Measurements from ENCODE around the gene JUN. TPM values are rescaled to one million over a fixed set of nuclear protein-coding genes. Genes with fewer than 3 reads are reported as not detected.

The JUN gene
- total RNA-seq, 2 donors from 2014 or later: 15.1 to 16.3 TPM

- Histone ChIP-seq H3K27me3 (ENCODE audit: control insufficient read depth, insufficient read depth, low read length, poor library complexity, severe bottlenecking) (no peaks in the 10 kb centered on the region), H3K4me3 (ENCODE audit: low read length) (no peak overlapping the region), H3K36me3 (ENCODE audit: control insufficient read depth, insufficient read depth, low read length) (no peaks in the 10 kb centered on the region), H3K4me1 (ENCODE audit: control insufficient read depth, insufficient read depth, low read length) (peaks cover 4% of the 10 kb centered on the region), H3K9ac (ENCODE audit: extremely low read depth, low read length, poor library complexity, severe bottlenecking) (no peak overlapping the region), H3K27ac (ENCODE audit: low read depth, low read length) (no peak overlapping the region), H3K9me3 (ENCODE audit: control insufficient read depth, low read length) (peaks cover 12% of the 10 kb centered on the region)
- Mint-ChIP-seq H3K36me3 (ENCODE audit: low read depth) (no peaks in the 10 kb centered on the region), H3K27ac (no peak overlapping the region), H3K4me3 (no peak overlapping the region), H3K27me3 (ENCODE audit: insufficient read depth) (peaks cover 15% of the 10 kb centered on the region), H3K9me3 (peaks cover 10% of the 10 kb centered on the region), H3K4me1 (peaks cover 16% of the 10 kb centered on the region)
- no peak for DNase-seq
- 75 to 90% methylated on average over 2 of the region's 2 CpGs for WGBS, 2 experiments (ENCODE audit: insufficient coverage in 1 of 2, insufficient read length in 1 of 2)
- TF ChIP-seq CTCF (conservative IDR thresholded peaks at IDR 0.05): no peak
Measured at GRCh38 chr1:58786927-58787245, 3.0 kb upstream of the JUN start.

- Mint-ChIP-seq H3K27me3 (ENCODE audit: insufficient read depth) (peaks cover 18% of the 10 kb centered on the region), H3K4me3 (no peak overlapping the region), H3K4me1 (peaks cover 18% of the 10 kb centered on the region), H3K27ac (no peak overlapping the region), H3K36me3 (ENCODE audit: low read depth) (no peaks in the 10 kb centered on the region), H3K9me3 (peaks cover 10% of the 10 kb centered on the region)
- H3K36me3 ChIP-seq (ENCODE audit: control insufficient read depth, insufficient read depth, low read length): no peaks in the 10 kb centered on the region
- H3K27ac ChIP-seq (ENCODE audit: low read depth, low read length): no peak overlapping the region
- peaks cover 4% of the 10 kb centered on the region for H3K4me1 ChIP-seq (ENCODE audit: control insufficient read depth, insufficient read depth, low read length)
- H3K9me3 ChIP-seq (ENCODE audit: control insufficient read depth, low read length): peaks cover 12% of the 10 kb centered on the region
- no peak overlapping the region for H3K9ac ChIP-seq (ENCODE audit: extremely low read depth, low read length, poor library complexity, severe bottlenecking)
- WGBS, 2 experiments (ENCODE audit: insufficient coverage in 1 of 2, insufficient read length in 1 of 2): 92 to 93% methylated on average over 4 to 6 of the region's 6 CpGs
- TF ChIP-seq CTCF (conservative IDR thresholded peaks at IDR 0.05): no peak
- no peak for DNase-seq
- no peak overlapping the region for H3K4me3 ChIP-seq (ENCODE audit: low read length)
- H3K27me3 ChIP-seq (ENCODE audit: control insufficient read depth, insufficient read depth, low read length, poor library complexity, severe bottlenecking): no peaks in the 10 kb centered on the region
Measured at GRCh38 chr1:58786184-58786926, 2.5 kb upstream of the JUN start.

- Mint-ChIP-seq H3K36me3 (ENCODE audit: low read depth) (no peaks in the 10 kb centered on the region), H3K9me3 (peaks cover 10% of the 10 kb centered on the region), H3K4me3 (peak overlapping the region; percentile 85), H3K4me1 (peaks cover 20% of the 10 kb centered on the region), H3K27ac (peak overlapping the region; percentile 99), H3K27me3 (ENCODE audit: insufficient read depth) (peaks cover 18% of the 10 kb centered on the region)
- peak; percentile 3 for TF ChIP-seq CTCF (conservative IDR thresholded peaks at IDR 0.05)
- Histone ChIP-seq H3K9me3 (ENCODE audit: control insufficient read depth, low read length) (peaks cover 12% of the 10 kb centered on the region), H3K4me3 (ENCODE audit: low read length) (peak overlapping the region; percentile 88), H3K36me3 (ENCODE audit: control insufficient read depth, insufficient read depth, low read length) (no peaks in the 10 kb centered on the region), H3K9ac (ENCODE audit: extremely low read depth, low read length, poor library complexity, severe bottlenecking) (peak overlapping the region; percentile 98), H3K27me3 (ENCODE audit: control insufficient read depth, insufficient read depth, low read length, poor library complexity, severe bottlenecking) (no peaks in the 10 kb centered on the region), H3K4me1 (ENCODE audit: control insufficient read depth, insufficient read depth, low read length) (peaks cover 4% of the 10 kb centered on the region), H3K27ac (ENCODE audit: low read depth, low read length) (no peak overlapping the region)
- 15 to 20% methylated on average over 4 to 14 of the region's 14 CpGs for WGBS, 2 experiments (ENCODE audit: insufficient coverage in 1 of 2, insufficient read length in 1 of 2)
- DNase-seq: peak; percentile 85
Measured at GRCh38 chr1:58785442-58786058, 1.7 kb upstream of the JUN start.
